Mucosa of rectum (tissue), 2 donors: ENCODE results near the gene TCERG1L.
"Not testable (repeated sequence)": the region's sequence is repeated elsewhere in the genome, so short reads cannot be mapped to it uniquely, and the experiment has no call there.

Source experiments
- H3K27ac ChIP-seq, 2 donors: one replicate each; pipeline ENCODE4 v1.7.0; 2013; ENCODE audit warnings: inconsistent platforms in 2 of 2, low read depth in 2 of 2, low read length in 2 of 2
- H3K27me3 ChIP-seq, 2 donors: one replicate each; pipeline ENCODE4 v1.7.0; 2013; ENCODE audit warnings: low read length in 2 of 2; ENCODE audit not compliant: control insufficient read depth in 2 of 2, insufficient read depth in 2 of 2
- H3K36me3 ChIP-seq, 2 donors: one replicate each; pipeline ENCODE4 v1.7.0; 2013; ENCODE audit warnings: low read length in 2 of 2; ENCODE audit not compliant: control insufficient read depth in 2 of 2, insufficient read depth in 2 of 2
- H3K4me1 ChIP-seq, 2 donors: one replicate each; pipeline ENCODE4 v1.7.0; 2013; ENCODE audit warnings: low read length in 2 of 2, mild to moderate bottlenecking in 1 of 2; ENCODE audit not compliant: control insufficient read depth in 2 of 2, insufficient read depth in 2 of 2
- H3K4me3 ChIP-seq, 2 donors: one replicate each; pipeline ENCODE4 v1.7.0; 2013; ENCODE audit warnings: low read length in 2 of 2
- H3K9ac ChIP-seq, 2 donors: one replicate each; pipeline ENCODE4 v1.7.0; 2013; ENCODE audit warnings: low read length in 2 of 2, low read depth in 1 of 2, mild to moderate bottlenecking in 1 of 2
- H3K9me3 ChIP-seq, 2 donors: one replicate each; pipeline ENCODE4 v1.7.0; 2013; ENCODE audit warnings: low read length in 2 of 2; ENCODE audit not compliant: control insufficient read depth in 2 of 2
- donor health status: healthy.
- donor health status: Normal muscosa, but diverticular disease.

TCERG1L gene

DNA sequence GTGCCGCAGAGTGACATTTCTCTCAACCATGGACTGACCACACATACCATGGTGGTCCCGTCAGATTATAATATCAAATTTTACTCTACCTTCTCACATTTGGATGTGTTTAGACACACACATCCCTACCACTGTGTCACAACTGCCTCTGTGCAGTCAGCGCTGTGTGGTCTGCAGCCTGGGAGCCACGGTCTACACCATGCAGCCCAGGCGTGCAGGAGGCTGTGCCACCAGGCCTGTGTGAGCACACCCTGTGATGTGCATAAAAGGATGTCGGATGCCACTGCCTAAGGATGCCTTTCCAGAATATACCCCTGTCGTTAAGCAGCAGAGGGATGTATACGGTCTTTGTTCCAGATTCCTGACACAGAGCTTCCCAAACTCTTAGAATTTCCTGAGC, 150.4 kb downstream of the TCERG1L start:
- no peak overlapping the region for H3K27ac ChIP-seq
- H3K27me3 ChIP-seq = no peaks in the 10 kb centered on the region
- H3K4me3 ChIP-seq = no peak overlapping the region
- H3K9me3 ChIP-seq = peaks cover 0 to 9% of the 10 kb centered on the region in 2 donors
- no peaks in the 10 kb centered on the region for H3K4me1 ChIP-seq
- H3K36me3 ChIP-seq = no peaks in the 10 kb centered on the region
- H3K9ac ChIP-seq = no peak overlapping the region

DNA sequence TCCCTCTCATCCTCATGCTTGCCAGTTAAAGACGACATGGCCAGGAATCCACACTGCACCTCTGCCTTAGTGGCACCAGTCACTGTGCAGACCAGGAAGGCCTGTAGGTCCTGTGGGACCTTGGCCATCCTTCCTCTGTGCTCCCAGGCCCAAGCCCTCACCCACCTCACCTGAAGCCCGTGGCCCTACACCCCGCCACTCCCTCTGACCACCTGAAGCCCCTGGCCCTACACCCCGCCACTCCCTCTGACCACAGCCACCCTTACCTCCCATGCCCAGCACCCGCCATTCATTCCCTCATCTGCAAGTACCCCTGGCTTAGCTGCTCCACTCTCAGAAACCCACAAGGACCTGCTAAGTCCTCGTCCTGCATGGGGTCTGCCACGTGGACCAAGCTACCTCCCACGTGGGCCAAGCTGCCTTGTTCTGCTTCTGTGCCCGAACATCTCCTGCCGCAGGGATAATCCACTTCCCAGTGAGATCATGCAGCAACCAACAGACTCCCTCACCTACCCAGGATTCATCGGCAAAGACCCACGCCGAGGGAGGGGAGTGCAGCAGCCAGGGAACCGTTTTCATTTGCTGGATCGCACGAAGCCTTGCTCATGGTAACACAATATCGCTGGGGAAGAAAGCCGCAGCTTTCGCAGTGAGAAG, 151.2 kb downstream of the TCERG1L start:
- Histone ChIP-seq H3K4me1 (no peaks in the 10 kb centered on the region), H3K9ac (no peak overlapping the region), H3K9me3 (peaks cover 0 to 9% of the 10 kb centered on the region in 2 donors), H3K4me3 (no peak overlapping the region), H3K27ac (no peak overlapping the region), H3K27me3 (no peaks in the 10 kb centered on the region), H3K36me3 (no peaks in the 10 kb centered on the region)

GRCh38 chr10:131159771-131160170, 151.8 kb downstream of the TCERG1L start:
- Histone ChIP-seq H3K27me3 (no peaks in the 10 kb centered on the region), H3K9me3 (peaks cover 0 to 9% of the 10 kb centered on the region in 2 donors), H3K4me1 (no peaks in the 10 kb centered on the region), H3K4me3 (no peak overlapping the region), H3K36me3 (no peaks in the 10 kb centered on the region), H3K27ac (no peak overlapping the region), H3K9ac (no peak overlapping the region)

- Histone ChIP-seq H3K4me1 (no peaks in the 10 kb centered on the region), H3K9ac (no peak overlapping the region), H3K36me3 (no peaks in the 10 kb centered on the region), H3K27me3 (no peaks in the 10 kb centered on the region), H3K9me3 (peaks cover 0 to 9% of the 10 kb centered on the region in 2 donors), H3K4me3 (no peak overlapping the region), H3K27ac (no peak overlapping the region)
Observed at GRCh38 chr10:131158695-131159094, 152.8 kb downstream of the TCERG1L start.

DNA sequence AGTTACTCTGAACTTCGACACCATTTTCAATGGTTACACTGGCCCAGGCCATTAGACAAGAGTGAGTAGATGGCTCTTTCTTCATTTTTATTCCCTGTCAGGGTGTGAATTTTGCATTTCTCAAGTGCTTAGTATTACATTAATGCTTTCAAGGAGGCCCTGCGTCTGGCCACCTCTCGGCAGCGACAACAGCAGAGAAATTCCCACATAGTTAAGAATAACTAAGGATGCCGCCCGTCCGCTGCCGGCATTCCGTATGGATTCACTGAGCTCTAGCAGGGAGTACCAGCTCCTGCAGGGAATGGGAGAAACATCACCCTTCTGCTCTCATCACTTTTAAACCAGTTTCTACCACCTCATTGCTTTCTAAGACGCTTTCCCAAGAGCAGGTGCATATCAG, 153.6 kb downstream of the TCERG1L start:
- H3K9me3 ChIP-seq = peaks cover 0 to 9% of the 10 kb centered on the region in 2 donors
- no peak overlapping the region for H3K4me3 ChIP-seq
- H3K36me3 ChIP-seq = no peaks in the 10 kb centered on the region
- H3K9ac ChIP-seq = no peak overlapping the region
- H3K27ac ChIP-seq = no peak overlapping the region
- no peaks in the 10 kb centered on the region for H3K27me3 ChIP-seq
- no peaks in the 10 kb centered on the region for H3K4me1 ChIP-seq

- Histone ChIP-seq H3K4me3 (no peak overlapping the region), H3K9me3 (peaks cover 0 to 2% of the 10 kb centered on the region in 2 donors), H3K36me3 (no peaks in the 10 kb centered on the region), H3K27me3 (no peaks in the 10 kb centered on the region), H3K9ac (no peak overlapping the region), H3K4me1 (no peaks in the 10 kb centered on the region), H3K27ac (no peak overlapping the region)
Observed at GRCh38 chr10:131155876-131156230, 155.7 kb downstream of the TCERG1L start.

GRCh38 chr10:131155218-131155875, 156.2 kb downstream of the TCERG1L start:
- H3K9ac ChIP-seq = no peak overlapping the region
- no peak overlapping the region for H3K27ac ChIP-seq
- no peaks in the 10 kb centered on the region for H3K36me3 ChIP-seq
- H3K4me3 ChIP-seq = no peak overlapping the region
- H3K4me1 ChIP-seq = no peaks in the 10 kb centered on the region
- no peaks in the 10 kb centered on the region for H3K27me3 ChIP-seq
- no peaks in the 10 kb centered on the region for H3K9me3 ChIP-seq

DNA sequence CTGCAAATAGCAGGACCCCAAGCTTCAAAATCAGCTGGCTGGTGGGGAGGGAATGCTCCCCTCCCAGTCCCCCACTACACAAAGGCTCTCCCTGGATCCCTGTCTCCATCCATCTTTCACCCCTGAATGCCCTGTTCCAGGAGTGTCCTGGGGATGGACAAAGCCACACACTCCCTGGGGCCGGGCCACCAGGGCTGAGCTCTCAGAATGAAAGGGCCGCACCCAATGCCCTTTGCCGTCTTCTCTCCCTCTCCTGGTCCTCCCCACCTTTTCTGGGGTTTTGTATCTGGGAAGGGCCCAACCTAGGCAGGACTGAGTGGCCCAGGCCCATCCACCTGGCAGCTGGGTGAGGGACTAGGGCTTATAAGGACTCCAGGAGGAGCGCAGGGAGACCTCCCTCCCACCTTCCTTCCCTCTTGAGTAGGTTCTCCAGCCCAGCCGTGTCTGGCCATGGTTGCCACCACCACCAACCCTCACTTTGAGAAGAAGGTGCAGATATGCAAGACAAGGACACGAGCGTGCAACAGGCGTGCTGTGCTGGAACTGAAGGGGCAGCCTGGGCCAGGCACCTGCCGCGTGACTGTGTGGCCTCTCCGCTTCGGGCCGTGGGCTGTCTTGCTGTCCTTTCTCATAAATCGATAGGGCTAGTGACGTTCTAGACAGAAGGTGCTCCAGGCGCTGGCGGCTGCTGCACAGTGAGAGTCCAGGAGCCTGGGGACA, 157.1 kb downstream of the TCERG1L start:
- Histone ChIP-seq H3K36me3 (no peaks in the 10 kb centered on the region), H3K27me3 (no peaks in the 10 kb centered on the region), H3K4me1 (no peaks in the 10 kb centered on the region), H3K9me3 (no peaks in the 10 kb centered on the region), H3K4me3 (no peak overlapping the region), H3K9ac (no peak overlapping the region), H3K27ac (no peak overlapping the region)

DNA sequence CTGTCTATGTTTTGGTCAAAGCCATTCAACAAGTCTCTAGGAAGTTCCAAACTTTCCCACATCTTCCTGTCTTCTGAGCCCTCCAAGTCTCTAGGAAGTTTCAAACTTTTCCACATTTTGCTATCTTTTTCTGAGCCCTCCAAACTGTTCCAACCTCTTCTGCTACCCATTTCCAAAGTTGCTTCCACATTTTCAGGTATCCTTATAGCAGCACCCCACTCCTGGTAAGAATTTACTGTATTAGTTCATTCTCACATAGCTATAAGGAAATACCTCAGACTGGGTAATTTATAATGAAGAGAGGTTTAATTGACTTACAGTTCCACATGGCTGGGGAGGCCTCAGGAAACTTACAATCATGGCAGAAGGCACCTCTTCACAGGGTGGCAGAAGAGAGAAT, 159.1 kb downstream of the TCERG1L start:
- not testable (repeated sequence) for H3K4me3 ChIP-seq, H3K27ac ChIP-seq, H3K9me3 ChIP-seq, H3K27me3 ChIP-seq, H3K9ac ChIP-seq, H3K4me1 ChIP-seq, H3K36me3 ChIP-seq

DNA sequence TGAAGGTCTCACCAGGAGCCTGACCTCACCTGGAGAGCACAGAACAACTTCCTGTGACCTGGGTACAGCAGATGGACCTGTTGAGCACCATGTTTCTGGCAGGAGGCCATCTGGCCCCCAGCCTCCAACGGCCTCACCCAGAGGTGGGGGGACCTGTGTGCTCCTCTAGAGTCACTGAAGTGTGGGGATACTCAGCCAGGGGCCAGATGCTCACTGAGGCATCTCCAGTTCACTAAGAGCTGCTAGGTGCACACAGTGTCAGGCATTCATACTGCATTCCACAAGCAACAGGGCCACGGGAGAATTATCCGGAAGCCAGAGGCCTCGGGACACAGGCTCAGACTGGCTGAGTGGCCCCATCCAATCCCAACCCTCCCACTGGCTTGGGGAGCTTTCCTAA, 161.4 kb downstream of the TCERG1L start:
- Histone ChIP-seq H3K4me3 (no peak overlapping the region), H3K27me3 (no peaks in the 10 kb centered on the region), H3K4me1 (no peaks in the 10 kb centered on the region), H3K9ac (no peak overlapping the region), H3K36me3 (no peaks in the 10 kb centered on the region), H3K9me3 (peaks cover 0 to 5% of the 10 kb centered on the region in 2 donors), H3K27ac (no peak overlapping the region)
